ENCODE data around the gene HK3. TPM values are rescaled to one million over a fixed set of nuclear protein-coding genes. Genes with fewer than 3 reads are reported as not detected.

The HK3 gene
- total and polyA plus RNA-seq, 2 experiments from 2014 or later: not detected

- TF ChIP-seq ZNF462 (CRISPR knock-in tag; IDR thresholded peaks at IDR 0.05) (no peak), JUNB (IDR thresholded peaks at IDR 0.05; ENCODE audit: unreplicated experiment) (no peak), POLR2AphosphoS5 (IDR thresholded peaks at IDR 0.05; ENCODE audit: low read depth) (no peak), NANOG (IDR thresholded peaks at IDR 0.05; ENCODE audit: borderline replicate concordance) (no peak), CTCF (conservative IDR thresholded peaks at IDR 0.05; ENCODE audit: low read depth in 2 of 2) (no peak)
These were observed 24.9 kb downstream of the HK3 start (continued) for GRCh38 chr5:176874198-176874780.

- Histone ChIP-seq H3K27ac (ENCODE audit: low read depth) (no peak overlapping the region), H3K36me3 (ENCODE audit: insufficient read depth) (no peaks in the 10 kb centered on the region), H2AFZ (no peak overlapping the region), H3K4me2 (no peak overlapping the region), H3K4me1 (ENCODE audit: insufficient read depth) (no peaks in the 10 kb centered on the region), H3K79me2 (replicated peaks; ENCODE audit: insufficient read depth) (no peaks in the 10 kb centered on the region), H3K27me3 (ENCODE audit: insufficient read depth) (no peaks in the 10 kb centered on the region), H4K20me1 (replicated peaks; ENCODE audit: insufficient read depth) (no peaks in the 10 kb centered on the region), H3F3A (replicated peaks; ENCODE audit: low read depth) (no peaks in the 10 kb centered on the region), H3K4me3 (no peak overlapping the region), H3K9me2 (ENCODE audit: insufficient read depth) (no peaks in the 10 kb centered on the region)
- Mint-ChIP-seq H3K27ac (no peak overlapping the region), H3K4me1 (peaks cover 6% of the 10 kb centered on the region; the same call in 2 of the 3 replicates), H3K4me3 (no peak overlapping the region), H3K9me3 (no peaks in the 10 kb centered on the region; the same call in 2 of the 3 replicates), H3K36me3 (ENCODE audit: low read depth) (no peaks in the 10 kb centered on the region), H3K27me3 (ENCODE audit: insufficient read depth, low read depth, poor library complexity) (peaks cover 18% of the 10 kb centered on the region)
- ATAC-seq (no peak), DNase-seq (ENCODE audit: low spot score) (no peak)
- TF ChIP-seq ETS1 (IDR thresholded peaks at IDR 0.05) (no peak), REST (IDR thresholded peaks at IDR 0.05; ENCODE audit: unreplicated experiment) (no peak), ZNF114 (CRISPR knock-in tag; IDR thresholded peaks at IDR 0.05) (no peak), STAT1 (IDR thresholded peaks at IDR 0.05; ENCODE audit: unreplicated experiment) (no peak), EZH2phosphoT487 (IDR thresholded peaks at IDR 0.05; ENCODE audit: unreplicated experiment) (no peak), POLR2AphosphoS5 (IDR thresholded peaks at IDR 0.05; ENCODE audit: low read depth) (no peak), CREB1 (CRISPR knock-in tag; IDR thresholded peaks at IDR 0.05; ENCODE audit: low read depth) (no peak)
These were observed 25.5 kb downstream of the HK3 start for GRCh38 chr5:176873541-176874172.
